Activated B cell treated with CpG ODN at 0.5 μM for 24 hours (primary cell): ENCODE results near the gene EHBP1L1. TPM values are rescaled to one million over a fixed set of nuclear protein-coding genes. Genes with fewer than 3 reads are reported as not detected.

Experiments used
- ATAC-seq: fragments of 200-7000 bp; cut with Tn5 transposase; one replicate; pipeline ENCODE4 v1.10.0; 2021; ENCODE audit warnings: low read depth, mild to moderate bottlenecking, moderate library complexity
- CTCF ChIA-PET: fragments of 350-600 bp; sonication (Branson Sonifier 250); formaldehyde crosslinking; loops from one replicate; lab custom pipeline; 2021; ENCODE audit warnings: antibody characterized with exemption; lab: Charles Lee
- POLR2A ChIA-PET: fragments of 350-600 bp; sonication (Branson Sonifier 250); formaldehyde crosslinking; loops from one replicate; lab custom pipeline; 2021; ENCODE audit warnings: antibody characterized with exemption; lab: Charles Lee
- DNase-seq: peaks from one replicate; pipeline ENCODE4 v3.0.0; 2022
- H3K27ac Mint-ChIP-seq: one replicate; pipeline ENCODE4 v1.8.0; 2020; ENCODE audit warnings: mixed read lengths
- H3K27me3 Mint-ChIP-seq: one replicate; pipeline ENCODE4 v1.8.0; 2021; ENCODE audit warnings: mixed read lengths
- H3K36me3 Mint-ChIP-seq: one replicate; pipeline ENCODE4 v1.8.0; 2021; ENCODE audit warnings: low read depth, mixed read lengths
- H3K4me1 Mint-ChIP-seq: one replicate; pipeline ENCODE4 v1.8.0; 2021; ENCODE audit warnings: mixed read lengths
- H3K4me3 Mint-ChIP-seq: one replicate; pipeline ENCODE4 v1.8.0; 2020; ENCODE audit warnings: mild to moderate bottlenecking, mixed read lengths
- H3K9me3 Mint-ChIP-seq: one replicate; pipeline ENCODE4 v1.8.0; 2020; ENCODE audit warnings: mixed read lengths
- CTCF ChIP-seq: fragments of 200-600 bp; IDR thresholded peaks from one replicate; pipeline ENCODE4 v1.8.0; 2022; ENCODE audit warnings: antibody characterized with exemption, mild to moderate bottlenecking
- intact Hi-C: fragments of 100-400 bp; cut with micrococcal nuclease; formaldehyde crosslinking; loops from one replicate; pipeline ENCODE4 v1.15.1; 2024
- total RNA-seq: library from RNA; stranded (reverse); gene quantifications from 2 replicates; pipeline ENCODE4 v1.2.3, GENCODE V29; 2022

EHBP1L1 gene
- total RNA-seq, 1 donor from 2014 or later: 163 TPM

- Mint-ChIP-seq H3K4me1 (peaks cover 64% of the 10 kb centered on the region), H3K4me3 (peak overlapping the region; percentile 24), H3K27me3 (no peaks in the 10 kb centered on the region), H3K36me3 (no peaks in the 10 kb centered on the region), H3K27ac (peak overlapping the region; percentile 59), H3K9me3 (no peaks in the 10 kb centered on the region)
- CTCF ChIA-PET: interaction anchor here (0.5 to 3.7 kb wide), 10 partner anchors 11 to 189 kb away, joined by 3 to 47 read pairs (median 4); partner anchors contain the start of genes EHBP1L1 and ZNRD2
- no peak for TF ChIP-seq CTCF
- DNase-seq: peak; percentile 69
- ATAC-seq: peak; percentile 83
- POLR2A ChIA-PET: interaction anchor here (0.5 to 3.2 kb wide), 16 partner anchors 9 to 173 kb away, joined by 3 to 38 read pairs (median 3); partner anchors contain the start of genes MALAT1 and ZNRD2
- intact Hi-C loops: loop anchor here (1.0 kb wide), 2 partner anchors 11 to 185 kb away; no protein-coding TSS in a partner anchor
Observed at GRCh38 chr11:65551572-65552387, 24.1 kb upstream of the EHBP1L1 start.

GRCh38 chr11:65552388-65552951, 23.4 kb upstream of the EHBP1L1 start:
- Mint-ChIP-seq H3K4me1 (peaks cover 63% of the 10 kb centered on the region), H3K27ac (peak overlapping the region; percentile 59), H3K27me3 (no peaks in the 10 kb centered on the region), H3K4me3 (peak overlapping the region; percentile 24), H3K36me3 (no peaks in the 10 kb centered on the region), H3K9me3 (no peaks in the 10 kb centered on the region)
- DNase-seq (no peak), ATAC-seq (no peak)
- CTCF ChIA-PET: interaction anchor here (0.5 to 3.7 kb wide), 6 partner anchors 11 to 190 kb away, joined by 3 to 47 read pairs (median 6); partner anchors contain the start of gene ZNRD2
- POLR2A ChIA-PET: interaction anchor here (0.5 to 3.2 kb wide), 13 partner anchors 9 to 504 kb away, joined by 3 to 38 read pairs (median 3); partner anchors contain the start of gene ZNRD2
- TF ChIP-seq CTCF: no peak
- intact Hi-C loops: loop anchor here (1.0 kb wide), 2 partner anchors 12 to 186 kb away; no protein-coding TSS in a partner anchor

- no peaks in the 10 kb centered on the region for H3K27me3 Mint-ChIP-seq
- no peak for TF ChIP-seq CTCF
- no peak overlapping the region for H3K4me3 Mint-ChIP-seq
- peaks cover 54% of the 10 kb centered on the region for H3K4me1 Mint-ChIP-seq
- CTCF ChIA-PET: interaction anchor here (1.5 to 3.7 kb wide), 3 partner anchors 10 to 35 kb away, joined by 3 to 47 read pairs (median 12); no protein-coding TSS in a partner anchor
- intact Hi-C loops: no loop called here
- ATAC-seq (peak; percentile 36), DNase-seq (no peak)
- H3K9me3 Mint-ChIP-seq: no peaks in the 10 kb centered on the region
- POLR2A ChIA-PET: interaction anchor here (0.6 to 3.2 kb wide), 5 partner anchors 12 to 505 kb away, joined by 4 to 38 read pairs (median 8); partner anchors contain the start of gene ZNRD2
- H3K36me3 Mint-ChIP-seq: no peaks in the 10 kb centered on the region
- no peak overlapping the region for H3K27ac Mint-ChIP-seq
Observed at GRCh38 chr11:65553301-65554001, 22.4 kb upstream of the EHBP1L1 start.

- Mint-ChIP-seq H3K9me3 (no peaks in the 10 kb centered on the region), H3K4me3 (peak overlapping the region; percentile 5), H3K36me3 (no peaks in the 10 kb centered on the region), H3K27ac (no peak overlapping the region), H3K4me1 (peaks cover 49% of the 10 kb centered on the region), H3K27me3 (no peaks in the 10 kb centered on the region)
- ChIA-PET POLR2A (no interaction called here), CTCF (interaction anchor here (3.7 kb wide), 1 partner anchor 13 kb away, joined by 47 read pairs; no protein-coding TSS in a partner anchor)
- TF ChIP-seq CTCF: no peak
- intact Hi-C loops: no loop called here
- DNase-seq (no peak), ATAC-seq (no peak)
Observed at GRCh38 chr11:65554057-65554818, 21.6 kb upstream of the EHBP1L1 start.
